H9 (cell line): Measurements from ENCODE around the gene GNB3. TPM values are rescaled to one million over a fixed set of nuclear protein-coding genes. Genes with fewer than 3 reads are reported as not detected.

Experiments
- DNase-seq: peaks from one replicate; pipeline ENCODE4 v3.0.0-alpha.2; 2017
- H2AFZ ChIP-seq: one replicate; pipeline ENCODE4 v1.6.1; 2013; ENCODE audit warnings: mild to moderate bottlenecking, low read length, control low read depth, moderate library complexity
- H2AK5ac ChIP-seq: 2 replicates; pipeline ENCODE4 v1.6.1; 2013; ENCODE audit warnings: low read length, control low read depth, mixed read lengths; ENCODE audit not compliant: insufficient read length
- H2BK120ac ChIP-seq: one replicate; pipeline ENCODE4 v1.6.1; 2013; ENCODE audit warnings: low read depth, mild to moderate bottlenecking, low read length, control low read depth, inconsistent platforms; ENCODE audit not compliant: poor library complexity, severe bottlenecking
- H2BK12ac ChIP-seq: 2 replicates; pipeline ENCODE4 v1.6.1; 2013; ENCODE audit warnings: low read length, control low read depth, mixed read lengths, low read depth; ENCODE audit not compliant: insufficient read length
- H2BK15ac ChIP-seq: 2 replicates; pipeline ENCODE4 v1.6.1; 2013; ENCODE audit warnings: low read depth, low read length, control low read depth
- H2BK20ac ChIP-seq: one replicate; pipeline ENCODE4 v1.6.1; 2013; ENCODE audit warnings: low read depth, mild to moderate bottlenecking, low read length, control low read depth, inconsistent platforms; ENCODE audit not compliant: poor library complexity, severe bottlenecking
- H2BK5ac ChIP-seq: 2 replicates; pipeline ENCODE4 v1.6.1; 2013; ENCODE audit warnings: low read length, control low read depth, mixed read lengths; ENCODE audit not compliant: insufficient read length
- H3K14ac ChIP-seq: 2 replicates; pipeline ENCODE4 v1.6.1; 2013; ENCODE audit warnings: low read length, control low read depth; ENCODE audit not compliant: insufficient read depth
- H3K18ac ChIP-seq: 2 replicates; pipeline ENCODE4 v1.6.1; 2013; ENCODE audit warnings: low read depth, mild to moderate bottlenecking, mixed read lengths, low read length, control low read depth; ENCODE audit not compliant: insufficient read length
- H3K23ac ChIP-seq: 2 replicates; pipeline ENCODE4 v1.6.1; 2013; ENCODE audit warnings: low read length, control low read depth, mixed read lengths, low read depth; ENCODE audit not compliant: insufficient read length
- H3K23me2 ChIP-seq: 2 replicates; pipeline ENCODE4 v1.6.1; 2013; ENCODE audit warnings: low read depth, mild to moderate bottlenecking, mixed read lengths, low read length, control low read depth; ENCODE audit not compliant: insufficient read length, poor library complexity, severe bottlenecking
- H3K27ac ChIP-seq: 2 replicates; pipeline ENCODE4 v1.5.1; 2013; ENCODE audit warnings: low read length, control low read depth, mixed read lengths, low read depth; ENCODE audit not compliant: insufficient read length
- H3K27me3 ChIP-seq: 2 replicates; pipeline ENCODE4 v1.6.1; 2013; ENCODE audit warnings: low read length, control low read depth, inconsistent platforms; ENCODE audit not compliant: insufficient read depth
- H3K4ac ChIP-seq: 2 replicates; pipeline ENCODE4 v1.6.1; 2013; ENCODE audit warnings: low read depth, mild to moderate bottlenecking, control low read depth, inconsistent platforms, low read length, moderate library complexity
- H3K4me1 ChIP-seq: 2 replicates; pipeline ENCODE4 v1.6.1; 2013; ENCODE audit warnings: low read length, control low read depth, inconsistent platforms; ENCODE audit not compliant: insufficient read depth
- H3K4me2 ChIP-seq: 2 replicates; pipeline ENCODE4 v1.6.1; 2013; ENCODE audit warnings: low read length, control low read depth, mixed read lengths; ENCODE audit not compliant: insufficient read length, insufficient read depth
- H3K56ac ChIP-seq: 2 replicates; pipeline ENCODE4 v1.6.1; 2013; ENCODE audit warnings: low read depth, mild to moderate bottlenecking, mixed read lengths, low read length, control low read depth; ENCODE audit not compliant: insufficient read length
- H3K79me1 ChIP-seq: 2 replicates; pipeline ENCODE4 v1.6.1; 2013; ENCODE audit warnings: low read depth, mild to moderate bottlenecking, moderate library complexity, low read length, control low read depth, inconsistent platforms; ENCODE audit not compliant: insufficient read depth, poor library complexity, severe bottlenecking
- H3K79me2 ChIP-seq: 2 replicates; pipeline ENCODE4 v1.6.1; 2013; ENCODE audit warnings: low read length, control low read depth, inconsistent platforms; ENCODE audit not compliant: insufficient read depth
- H3K9ac ChIP-seq: 2 replicates; pipeline ENCODE4 v1.6.1; 2013; ENCODE audit warnings: low read length, control low read depth, mixed read lengths; ENCODE audit not compliant: insufficient read length; ENCODE audit errors: extremely low read depth
- H3K9me3 ChIP-seq: one replicate; pipeline ENCODE4 v1.6.1; 2013; ENCODE audit warnings: low read depth, low read length, inconsistent platforms; ENCODE audit not compliant: control insufficient read depth
- H3T11ph ChIP-seq: one replicate; pipeline ENCODE4 v1.6.1; 2013; ENCODE audit warnings: mild to moderate bottlenecking, low read length, control low read depth, inconsistent platforms
- H4K20me1 ChIP-seq: one replicate; pipeline ENCODE4 v1.6.1; 2013; ENCODE audit not compliant: control insufficient read depth, insufficient read length, insufficient read depth
- H4K5ac ChIP-seq: 2 replicates; pipeline ENCODE4 v1.6.1; 2013; ENCODE audit warnings: low read depth, mild to moderate bottlenecking, mixed read lengths, low read length, control low read depth; ENCODE audit not compliant: insufficient read length
- H4K8ac ChIP-seq: replicated peaks from 2 replicates; pipeline ENCODE4 v1.6.1; 2013; ENCODE audit warnings: low read length, control low read depth, mixed read lengths, low read depth; ENCODE audit not compliant: insufficient read length
- H4K91ac ChIP-seq: 2 replicates; pipeline ENCODE4 v1.6.1; 2013; ENCODE audit warnings: low read depth, mild to moderate bottlenecking, moderate library complexity, mixed read lengths, low read length, control low read depth; ENCODE audit not compliant: insufficient read length
- H3K27ac Mint-ChIP-seq, 3 experiments: 2 replicates in 2 of 3; 3 replicates in 1 of 3; pipeline ENCODE4 v1.8.0; 2020 to 2021; ENCODE audit warnings: mixed read lengths in 3 of 3, mild to moderate bottlenecking in 1 of 3, moderate library complexity in 1 of 3
- H3K27me3 Mint-ChIP-seq: 2 replicates; pipeline ENCODE4 v1.8.0; 2021; ENCODE audit warnings: low read depth, mild to moderate bottlenecking, moderate library complexity, mixed read lengths
- H3K36me3 Mint-ChIP-seq, 3 experiments: 2 replicates in 2 of 3; 3 replicates in 1 of 3; pipeline ENCODE4 v1.8.0; 2020 to 2021; ENCODE audit warnings: low read depth in 3 of 3, mixed read lengths in 3 of 3; ENCODE audit not compliant: insufficient read depth in 1 of 3
- H3K4me1 Mint-ChIP-seq, 2 experiments: 2 replicates each; pipeline ENCODE4 v1.8.0; 2020; ENCODE audit warnings: mixed read lengths in 2 of 2
- H3K4me3 Mint-ChIP-seq, 2 experiments: 2 replicates in 1 of 2; 3 replicates in 1 of 2; pipeline ENCODE4 v1.8.0; 2020 to 2021; ENCODE audit warnings: mild to moderate bottlenecking in 2 of 2, mixed read lengths in 2 of 2, moderate library complexity in 1 of 2
- H3K9me3 Mint-ChIP-seq, 2 experiments: 2 replicates in 1 of 2; 3 replicates in 1 of 2; pipeline ENCODE4 v1.8.0; 2020; ENCODE audit warnings: mild to moderate bottlenecking in 2 of 2, mixed read lengths in 2 of 2, moderate library complexity in 1 of 2
- CTCF ChIP-seq: fragments of 200-600 bp; sonication (generic); conservative IDR thresholded peaks from 3 replicates; pipeline ENCODE4 v1.8.0; 2021; ENCODE audit warnings: antibody characterized with exemption, mild to moderate bottlenecking
- WGBS: extraction: QIAGEN DNeasy Blood & Tissue Kit; methylation state at CpG from one replicate; pipeline ENCODE4 v1.1.7; 2013; ENCODE audit warnings: missing lambda C conversion rate, low lambda C conversion rate, mixed read lengths; ENCODE audit not compliant: insufficient read length; ENCODE audit errors: extremely low coverage; 5-methylcytosine and 5-hydroxymethylcytosine counted together
- total RNA-seq: library from RNA; stranded (reverse); gene quantifications from 2 replicates; pipeline ENCODE4 v1.2.1, GENCODE V29; 2021

Gene GNB3
- total RNA-seq, 1 experiment from 2014 or later, result 17.3 TPM

- H3K9me3 ChIP-seq, result no peaks in the 10 kb centered on the region
- H3K4me2 ChIP-seq, result no peak overlapping the region
- H2BK5ac ChIP-seq, result no peak overlapping the region
- H2BK15ac ChIP-seq, result no peak overlapping the region
- H2AFZ ChIP-seq, result no peak overlapping the region
- H3K79me1 ChIP-seq, result no peaks in the 10 kb centered on the region
- H2BK12ac ChIP-seq, result no peak overlapping the region
- H3K27me3 ChIP-seq, result no peaks in the 10 kb centered on the region
- H4K91ac ChIP-seq, result no peak overlapping the region
- no peaks in the 10 kb centered on the region for H3K23me2 ChIP-seq
- no peak overlapping the region for H3T11ph ChIP-seq
- no peak overlapping the region for H2AK5ac ChIP-seq
- H3K14ac ChIP-seq, result peak overlapping the region; percentile 55; the same call in 1 of the 2 replicates
- peaks cover 0 to 2% (median 2%) of the 10 kb centered on the region in 3 experiments; a peak in 4 of 7 replicates for H3K36me3 Mint-ChIP-seq
- peak; percentile 33 for DNase-seq
- peaks cover 19 to 25% of the 10 kb centered on the region in 2 experiments for H3K4me1 Mint-ChIP-seq
- H3K23ac ChIP-seq, result no peak overlapping the region
- no peaks in the 10 kb centered on the region; the same call in 1 of the 2 replicates for H3K79me2 ChIP-seq
- no CpG with 5 or more reads among the region's 10 CpGs for WGBS
- peak overlapping the region in 1 of 3 experiments; percentile 15; a peak in 2 of 7 replicates for H3K27ac Mint-ChIP-seq
- H3K56ac ChIP-seq, result no peak overlapping the region
- H3K27ac ChIP-seq, result no peak overlapping the region
- TF ChIP-seq CTCF, result no peak
- H4K8ac ChIP-seq, result no peak overlapping the region
- H3K9ac ChIP-seq, result no peak overlapping the region
- H3K18ac ChIP-seq, result no peak overlapping the region
- H2BK120ac ChIP-seq, result no peak overlapping the region
- peaks cover 2% of the 10 kb centered on the region in 2 experiments; a peak in 3 of 5 replicates for H3K9me3 Mint-ChIP-seq
- H4K5ac ChIP-seq, result no peak overlapping the region
- no peaks in the 10 kb centered on the region for H4K20me1 ChIP-seq
- peaks cover 31% of the 10 kb centered on the region for H3K27me3 Mint-ChIP-seq
- peaks cover 2% of the 10 kb centered on the region; the same call in 1 of the 2 replicates for H3K4me1 ChIP-seq
- no peak overlapping the region for H3K4ac ChIP-seq
- no peak overlapping the region for H2BK20ac ChIP-seq
- no peak overlapping the region; a peak in 1 of 5 replicates for H3K4me3 Mint-ChIP-seq
Measured at GRCh38 chr12:6809056-6809455, 31.7 kb upstream of the GNB3 start.
